ENCODE results near the gene METTL18.

Gene METTL18

DNA sequence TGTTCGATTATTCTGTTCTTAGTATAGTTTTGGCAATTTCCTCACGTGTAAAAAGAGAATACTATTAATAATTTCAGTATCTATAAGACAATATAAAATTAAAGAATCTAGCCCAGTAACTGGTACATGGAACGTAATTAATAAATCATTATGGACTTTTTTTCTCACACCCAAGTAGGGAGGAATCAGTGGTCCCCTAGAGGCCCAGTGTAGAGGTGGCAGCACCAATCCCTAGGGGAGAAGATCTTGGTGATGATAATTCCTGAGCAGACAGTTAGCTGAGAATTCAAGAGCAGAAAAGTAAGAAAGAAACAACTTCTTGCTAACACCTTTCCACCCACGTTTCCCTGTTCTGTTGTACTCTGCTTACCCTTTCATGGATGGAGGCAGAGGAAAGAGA lies 41.2 kb downstream of the METTL18 start:
- TF ChIP-seq, protein P1, sequence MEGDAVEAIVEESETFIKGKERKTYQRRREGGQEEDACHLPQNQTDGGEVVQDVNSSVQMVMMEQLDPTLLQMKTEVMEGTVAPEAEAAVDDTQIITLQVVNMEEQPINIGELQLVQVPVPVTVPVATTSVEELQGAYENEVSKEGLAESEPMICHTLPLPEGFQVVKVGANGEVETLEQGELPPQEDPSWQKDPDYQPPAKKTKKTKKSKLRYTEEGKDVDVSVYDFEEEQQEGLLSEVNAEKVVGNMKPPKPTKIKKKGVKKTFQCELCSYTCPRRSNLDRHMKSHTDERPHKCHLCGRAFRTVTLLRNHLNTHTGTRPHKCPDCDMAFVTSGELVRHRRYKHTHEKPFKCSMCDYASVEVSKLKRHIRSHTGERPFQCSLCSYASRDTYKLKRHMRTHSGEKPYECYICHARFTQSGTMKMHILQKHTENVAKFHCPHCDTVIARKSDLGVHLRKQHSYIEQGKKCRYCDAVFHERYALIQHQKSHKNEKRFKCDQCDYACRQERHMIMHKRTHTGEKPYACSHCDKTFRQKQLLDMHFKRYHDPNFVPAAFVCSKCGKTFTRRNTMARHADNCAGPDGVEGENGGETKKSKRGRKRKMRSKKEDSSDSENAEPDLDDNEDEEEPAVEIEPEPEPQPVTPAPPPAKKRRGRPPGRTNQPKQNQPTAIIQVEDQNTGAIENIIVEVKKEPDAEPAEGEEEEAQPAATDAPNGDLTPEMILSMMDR (conservative IDR thresholded peaks at IDR 0.05; ENCODE audit: low read depth, low read length): no peak
- no peak for DNase-seq (ENCODE audit: low read depth)
- H3K4me3 ChIP-seq (ENCODE audit: low read length): no peak overlapping the region

DNA sequence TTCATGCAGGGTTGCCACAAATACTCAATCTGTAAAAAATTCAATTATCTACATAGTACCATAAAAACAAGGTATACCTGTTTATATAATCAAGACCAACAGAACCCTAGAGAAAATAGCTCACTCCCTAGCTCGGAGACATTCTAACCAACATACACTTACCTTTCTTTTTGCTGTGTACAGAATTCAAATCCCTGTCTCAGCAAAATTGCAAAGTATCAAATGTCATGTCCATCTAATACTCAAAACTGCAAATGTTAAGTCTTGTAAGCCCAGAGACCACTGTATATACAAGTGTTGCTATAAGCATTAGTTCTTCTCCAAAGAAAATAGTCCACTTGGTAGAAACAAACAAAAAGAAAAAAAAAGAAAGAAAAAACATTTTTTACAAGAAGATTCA lies 44.7 kb downstream of the METTL18 start:
- no peak overlapping the region for H3K4me3 ChIP-seq (ENCODE audit: low read length)
- TF ChIP-seq, protein P1 (conservative IDR thresholded peaks at IDR 0.05; ENCODE audit: low read depth, low read length): no peak
- no peak for DNase-seq (ENCODE audit: low read depth)

DNA sequence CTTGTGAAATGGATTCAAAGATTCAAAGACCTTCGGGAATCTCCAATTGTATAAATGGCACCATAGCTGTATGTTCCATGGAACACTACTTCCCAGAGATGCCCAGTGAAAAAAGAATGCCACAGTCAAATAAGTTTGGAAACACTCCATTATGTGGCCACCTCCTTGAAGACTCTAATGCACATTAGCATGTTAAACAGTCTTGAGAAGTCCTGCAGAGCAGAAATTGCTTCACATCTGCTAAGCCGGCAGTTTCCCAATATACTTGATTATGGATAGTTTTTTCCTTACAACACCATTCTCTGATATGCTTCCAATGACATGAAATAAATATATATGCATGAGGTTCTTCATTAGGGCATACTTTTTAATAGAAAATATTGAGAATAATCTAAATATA lies 48.2 kb downstream of the METTL18 start:
- no peak for DNase-seq (ENCODE audit: low read depth)
- no peak overlapping the region for H3K4me3 ChIP-seq (ENCODE audit: low read length)
- TF ChIP-seq, protein P1 (conservative IDR thresholded peaks at IDR 0.05; ENCODE audit: low read depth, low read length): no peak

- no peak overlapping the region for H3K4me3 ChIP-seq (ENCODE audit: low read length)
- TF ChIP-seq, protein P1 (conservative IDR thresholded peaks at IDR 0.05; ENCODE audit: low read depth, low read length): no peak
- DNase-seq (ENCODE audit: low read depth): no peak
Observed at GRCh38 chr1:169745015-169745861, 49.5 kb downstream of the METTL18 start.

Measured in retinal pigment epithelial cell (primary cell).